HCT116 (cell line): ENCODE data around the gene MAD2L1. TPM values are rescaled to one million over a fixed set of nuclear protein-coding genes. Genes with fewer than 3 reads are reported as not detected.

Experiments used
- ATAC-seq: fragments of 200-7000 bp; cut with Tn5 transposase; 2 replicates; pipeline ENCODE4 v1.9.1; 2020; ENCODE audit warnings: mild to moderate bottlenecking, moderate library complexity
- BruUV-seq: library from RNA; stranded (reverse); fragments of 400-500 nt; replicated peaks from 2 replicates; lab custom pipeline; 2021; lab: Mats Ljungman, UMichigan
- CTCF ChIA-PET: fragments of 300-600 bp; sonication (Branson Sonifier 250); formaldehyde crosslinking; loops from one replicate; lab custom pipeline; 2021; ENCODE audit warnings: antibody characterized with exemption; lab: Charles Lee
- POLR2A ChIA-PET: fragments of 300-600, 350-600 bp; sonication (Branson Sonifier 250); formaldehyde crosslinking; loops from one replicate; lab custom pipeline; 2021; ENCODE audit warnings: antibody characterized with exemption; lab: Charles Lee
- RAD21 ChIA-PET, 2 experiments: fragments of 300-600 bp; sonication (Branson Sonifier 250); formaldehyde crosslinking; loops; one replicate each; lab custom pipeline; 2023; ENCODE audit warnings: low total read pairs in 2 of 2; ENCODE audit not compliant: uncharacterized antibody in 2 of 2, unreplicated experiment in 2 of 2, low non-redundant PET in 1 of 2; lab: Charles Lee
- DNase-seq: peaks from one replicate; pipeline ENCODE4 v3.0.0-alpha.2; 2010; ENCODE audit warnings: low read depth, low spot score
- H2AFZ ChIP-seq: fragments of 200-600 bp; shearing (Covaris generic), sonication (generic); 2 replicates; pipeline ENCODE4 v1.6.1; 2017; ENCODE audit warnings: low read depth, mixed run types, mixed read lengths, antibody characterized with exemption, low read length; ENCODE audit not compliant: poor library complexity, severe bottlenecking
- H3K27ac ChIP-seq: 2 replicates; pipeline ENCODE4 v1.5.1; 2012; ENCODE audit warnings: low read depth, low read length
- H3K27me3 ChIP-seq: fragments of 200-600 bp; sonication (generic); 2 replicates; pipeline ENCODE4 v1.6.1; 2016; ENCODE audit warnings: mixed run types, low read length, mixed read lengths; ENCODE audit not compliant: insufficient read depth
- H3K36me3 ChIP-seq, 2 experiments: fragments of 200-500 bp in 1 of 2; fragments of 200-600 bp in 1 of 2; sonication (Bioruptor generic) in 1 of 2; sonication (generic) in 1 of 2; 2 replicates each; pipeline versions ENCODE4 v1.5.1 to v1.6.1; 2014 to 2016; ENCODE audit warnings: low read length in 2 of 2, inconsistent platforms in 1 of 2, mixed read lengths in 1 of 2, mixed run types in 1 of 2; ENCODE audit not compliant: insufficient read depth in 2 of 2, control insufficient read depth in 1 of 2
- H3K4me1 ChIP-seq, 2 experiments: fragments of 200-600 bp in 1 of 2; sonication (generic) in 1 of 2; 2 replicates each; pipeline versions ENCODE4 v1.5.1 to v1.6.1; 2012 to 2017; ENCODE audit warnings: low read length in 2 of 2, inconsistent platforms in 1 of 2, mild to moderate bottlenecking in 1 of 2, mixed read lengths in 1 of 2, mixed run types in 1 of 2, moderate library complexity in 1 of 2; ENCODE audit not compliant: insufficient read depth in 2 of 2, control insufficient read depth in 1 of 2
- H3K4me2 ChIP-seq: fragments of 200-600 bp; sonication (generic); 2 replicates; pipeline ENCODE4 v1.6.1; 2017; ENCODE audit warnings: mixed run types, low read length, mixed read lengths
- H3K4me3 ChIP-seq, 2 experiments: fragments of 200-600 bp in 1 of 2; sonication (generic) in 1 of 2; replicated peaks in 1 of 2; 2 replicates each; pipeline ENCODE4 v1.5.1; 2011 to 2016; ENCODE audit warnings: low read length in 2 of 2, control low read depth in 1 of 2, low read depth in 1 of 2, mild to moderate bottlenecking in 1 of 2, mixed read lengths in 1 of 2, mixed run types in 1 of 2
- H3K79me2 ChIP-seq: fragments of 200-600 bp; sonication (generic); 2 replicates; pipeline ENCODE4 v1.6.1; 2017; ENCODE audit warnings: mild to moderate bottlenecking, mixed run types, low read length, moderate library complexity, mixed read lengths; ENCODE audit not compliant: insufficient read depth
- H3K9ac ChIP-seq: fragments of 200-600 bp; sonication (generic); 2 replicates; pipeline ENCODE4 v1.6.1; 2016; ENCODE audit warnings: low read length, mixed read lengths
- H3K9me2 ChIP-seq: fragments of 200-600 bp; sonication (generic), shearing (Covaris generic); 2 replicates; pipeline ENCODE4 v1.6.1; 2017; ENCODE audit warnings: mixed run types, mild to moderate bottlenecking, moderate library complexity; ENCODE audit not compliant: insufficient read depth
- H3K9me3 ChIP-seq, 2 experiments: fragments of 200-500 bp in 1 of 2; fragments of 200-600 bp in 1 of 2; sonication (Bioruptor generic) in 1 of 2; sonication (generic) in 1 of 2; 2 replicates each; pipeline ENCODE4 v1.6.1; 2014 to 2017; ENCODE audit warnings: low read length in 2 of 2, mixed read lengths in 2 of 2, inconsistent platforms in 1 of 2, low read depth in 1 of 2, mild to moderate bottlenecking in 1 of 2, mixed run types in 1 of 2, moderate library complexity in 1 of 2; ENCODE audit not compliant: control insufficient read depth in 1 of 2, insufficient read depth in 1 of 2
- H4K20me1 ChIP-seq: fragments of 200-600 bp; sonication (generic), shearing (Covaris generic); 2 replicates; pipeline ENCODE4 v1.6.1; 2017; ENCODE audit warnings: mixed run types, mild to moderate bottlenecking, moderate library complexity; ENCODE audit not compliant: insufficient read depth
- CBX3 ChIP-seq: IDR thresholded peaks from 2 replicates; pipeline ENCODE4 v1.6.1; 2012; ENCODE audit warnings: low read depth
- CEBPB ChIP-seq: IDR thresholded peaks from 2 replicates; pipeline ENCODE4 v1.6.1; 2012; ENCODE audit warnings: low read depth
- ELF1 ChIP-seq: IDR thresholded peaks from 2 replicates; pipeline ENCODE4 v1.6.1; 2012; ENCODE audit warnings: low read depth, borderline replicate concordance
- EZH2phosphoT487 ChIP-seq: fragments of 200-600 bp; IDR thresholded peaks from 2 replicates; pipeline ENCODE4 v1.6.1; 2018; ENCODE audit warnings: antibody characterized with exemption, borderline replicate concordance
- FOSL1 ChIP-seq: IDR thresholded peaks from 2 replicates; pipeline ENCODE4 v1.6.1; 2012; ENCODE audit warnings: low read depth
- JUND ChIP-seq: IDR thresholded peaks from 2 replicates; pipeline ENCODE4 v1.6.1; 2012
- POLR2A ChIP-seq: IDR thresholded peaks from 2 replicates; pipeline ENCODE4 v1.7.0; 2011; ENCODE audit warnings: borderline replicate concordance; ENCODE audit not compliant: insufficient read depth, insufficient read length; ENCODE audit errors: extremely low read depth
- POLR2AphosphoS5 ChIP-seq: IDR thresholded peaks from 2 replicates; pipeline ENCODE4 v1.6.1; 2011; ENCODE audit warnings: mild to moderate bottlenecking, low read depth, low read length, moderate library complexity
- RAD21 ChIP-seq: IDR thresholded peaks from 2 replicates; pipeline ENCODE4 v1.6.1; 2012; ENCODE audit warnings: low read depth, mild to moderate bottlenecking
- SRF ChIP-seq: IDR thresholded peaks from 2 replicates; pipeline ENCODE4 v1.6.1; 2012; ENCODE audit warnings: low read depth
- ZFX ChIP-seq: fragments of 450-650 bp; IDR thresholded peaks from 2 replicates; pipeline ENCODE4 v1.6.1; 2017
- intact Hi-C: fragments of 100-400 bp; cut with micrococcal nuclease; formaldehyde crosslinking; loops from 2 replicates; pipeline ENCODE4 v1.10.0; 2022
- total RNA-seq: library from RNA; stranded (reverse); gene quantifications from one replicate; pipeline ENCODE4 v1.2.1, GENCODE V29; 2021; ENCODE audit not compliant: unreplicated experiment
- TF ChIP-seq, protein P1 (sequence below): IDR thresholded peaks from 2 replicates; pipeline ENCODE4 v1.6.1; 2011; ENCODE audit warnings: mild to moderate bottlenecking, low read length, moderate library complexity; ENCODE audit not compliant: insufficient replicate concordance; ENCODE audit errors: extremely low read depth

Gene MAD2L1
- total RNA-seq, 1 experiment from 2014 or later: 92.9 TPM

DNA sequence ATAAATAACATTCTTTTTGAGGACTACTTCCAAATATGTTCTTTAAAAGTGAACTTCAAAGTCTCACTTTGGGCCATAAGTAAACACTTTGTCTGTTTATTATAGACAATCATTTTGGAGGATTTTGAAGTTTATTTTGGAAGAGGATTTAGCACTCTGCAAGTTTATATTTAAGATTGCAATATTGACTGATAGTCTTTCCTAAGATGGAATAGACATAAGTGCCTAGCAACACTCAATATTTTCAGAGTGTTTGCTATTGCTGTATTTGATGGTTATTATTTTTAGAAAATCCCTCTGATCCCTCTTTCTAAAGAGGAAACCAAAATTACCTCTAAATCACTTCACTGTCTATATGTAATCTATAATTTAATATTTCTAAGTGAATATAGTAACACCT, 42.8 kb upstream of the MAD2L1 start:
- BruUV-seq: no TSS peak
- Histone ChIP-seq H3K9me2 (no peaks in the 10 kb centered on the region), H2AFZ (no peak overlapping the region), H3K27me3 (no peaks in the 10 kb centered on the region), H3K27ac (no peak overlapping the region), H3K4me2 (no peak overlapping the region), H3K4me3 (no peak overlapping the region), H3K9me3 (no peaks in the 10 kb centered on the region), H3K9ac (no peak overlapping the region)
- ChIA-PET RAD21 (no interaction called here), POLR2A (no interaction called here)
- no peak for ATAC-seq
- intact Hi-C loops: no loop called here
- TF ChIP-seq CBX3 (no peak), FOSL1 (no peak), JUND (no peak), CEBPB (no peak), POLR2A (no peak), ZFX (no peak), SRF (no peak), POLR2AphosphoS5 (no peak), RAD21 (no peak), ELF1 (no peak), EZH2phosphoT487 (no peak)
- TF ChIP-seq, protein P1, sequence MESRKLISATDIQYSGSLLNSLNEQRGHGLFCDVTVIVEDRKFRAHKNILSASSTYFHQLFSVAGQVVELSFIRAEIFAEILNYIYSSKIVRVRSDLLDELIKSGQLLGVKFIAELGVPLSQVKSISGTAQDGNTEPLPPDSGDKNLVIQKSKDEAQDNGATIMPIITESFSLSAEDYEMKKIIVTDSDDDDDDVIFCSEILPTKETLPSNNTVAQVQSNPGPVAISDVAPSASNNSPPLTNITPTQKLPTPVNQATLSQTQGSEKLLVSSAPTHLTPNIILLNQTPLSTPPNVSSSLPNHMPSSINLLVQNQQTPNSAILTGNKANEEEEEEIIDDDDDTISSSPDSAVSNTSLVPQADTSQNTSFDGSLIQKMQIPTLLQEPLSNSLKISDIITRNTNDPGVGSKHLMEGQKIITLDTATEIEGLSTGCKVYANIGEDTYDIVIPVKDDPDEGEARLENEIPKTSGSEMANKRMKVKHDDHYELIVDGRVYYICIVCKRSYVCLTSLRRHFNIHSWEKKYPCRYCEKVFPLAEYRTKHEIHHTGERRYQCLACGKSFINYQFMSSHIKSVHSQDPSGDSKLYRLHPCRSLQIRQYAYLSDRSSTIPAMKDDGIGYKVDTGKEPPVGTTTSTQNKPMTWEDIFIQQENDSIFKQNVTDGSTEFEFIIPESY: no peak
- TF ChIP-seq, all 23 proteins: peak for 0
- Histone ChIP-seq H4K20me1 (no peaks in the 10 kb centered on the region), H3K4me1 (no peaks in the 10 kb centered on the region), H3K79me2 (no peaks in the 10 kb centered on the region), H3K36me3 (no peaks in the 10 kb centered on the region)
- CTCF ChIA-PET: no interaction called here
- no peak for DNase-seq
